H1 (cell line): ENCODE results near the gene ARHGAP32. TPM values are rescaled to one million over a fixed set of nuclear protein-coding genes. Genes with fewer than 3 reads are reported as not detected.

ENCODE experiments used
- CTCF ChIA-PET: fragments of 300-600 bp; sonication (Branson Sonifier 250); formaldehyde crosslinking; loops from one replicate; lab custom pipeline; 2021; ENCODE audit not compliant: partially characterized antibody; lab: Charles Lee
- POLR2A ChIA-PET: fragments of 300-600 bp; sonication (Branson Sonifier 250); formaldehyde crosslinking; loops from one replicate; lab custom pipeline; 2021; ENCODE audit warnings: inconsistent platforms; ENCODE audit not compliant: partially characterized antibody; lab: Charles Lee
- DNase-seq, 2 experiments: peaks; one replicate each; pipeline versions ENCODE4 v3.0.0 to v3.0.0-alpha.2; 2010 to 2022; ENCODE audit warnings: low spot score in 2 of 2, low read depth in 1 of 2, mixed read lengths in 1 of 2
- FAIRE-seq: peaks from 2 replicates; lab custom pipeline; 2011; peaks lifted over from hg19 to GRCh38; lab: Jason Lieb, UNC
- H2AFZ ChIP-seq: 2 replicates; pipeline ENCODE4 v1.8.1; 2012; ENCODE audit warnings: low read length, inconsistent platforms
- H2AK5ac ChIP-seq: 2 replicates; pipeline ENCODE4 v1.6.1; 2013; ENCODE audit warnings: low read depth, low read length
- H2BK120ac ChIP-seq: replicated peaks from 2 replicates; pipeline ENCODE3; 2013; ENCODE audit warnings: low read depth, low read length, inconsistent platforms
- H2BK12ac ChIP-seq: 2 replicates; pipeline ENCODE4 v1.6.1; 2013; ENCODE audit warnings: low read depth, low read length
- H2BK15ac ChIP-seq: 2 replicates; pipeline ENCODE4 v1.6.1; 2013; ENCODE audit warnings: low read length
- H2BK20ac ChIP-seq: 2 replicates; pipeline ENCODE4 v1.6.1; 2013; ENCODE audit warnings: low read length
- H2BK5ac ChIP-seq: 2 replicates; pipeline ENCODE4 v1.6.1; 2013; ENCODE audit warnings: low read depth, low read length
- H3K14ac ChIP-seq: 2 replicates; pipeline ENCODE4 v1.6.1; 2013; ENCODE audit warnings: inconsistent platforms; ENCODE audit not compliant: insufficient read length
- H3K18ac ChIP-seq: 2 replicates; pipeline ENCODE4 v1.6.1; 2013; ENCODE audit warnings: low read length; ENCODE audit errors: extremely low read depth
- H3K23ac ChIP-seq: 2 replicates; pipeline ENCODE4 v1.6.1; 2013; ENCODE audit warnings: inconsistent platforms; ENCODE audit not compliant: insufficient read length
- H3K23me2 ChIP-seq: 2 replicates; pipeline ENCODE4 v1.6.1; 2013; ENCODE audit warnings: low read depth, low read length
- H3K27ac ChIP-seq: 2 replicates; pipeline ENCODE4 v1.6.1; 2011; ENCODE audit warnings: low read depth, low read length, inconsistent platforms
- H3K27me3 ChIP-seq, 4 experiments: replicated peaks in 1 of 4; 1 replicate in 1 of 4; 2 replicates in 3 of 4; pipeline versions ENCODE4 v1.6.1 to v1.8.1; 2011 to 2013; ENCODE audit warnings: low read length in 3 of 4, mild to moderate bottlenecking in 3 of 4, inconsistent platforms in 2 of 4, mixed read lengths in 2 of 4, moderate library complexity in 1 of 4; ENCODE audit not compliant: control insufficient read depth in 3 of 4, insufficient read depth in 3 of 4; ENCODE audit errors: extremely low read depth in 1 of 4
- H3K36me3 ChIP-seq, 4 experiments: 2 replicates each; pipeline versions ENCODE4 v1.6.1 to v1.8.1; 2011 to 2013; ENCODE audit warnings: mild to moderate bottlenecking in 4 of 4, low read length in 3 of 4, moderate library complexity in 2 of 4, control low read depth in 1 of 4, inconsistent platforms in 1 of 4; ENCODE audit not compliant: insufficient read depth in 4 of 4, control insufficient read depth in 2 of 4
- H3K4ac ChIP-seq: replicated peaks from 2 replicates; pipeline ENCODE3; 2013; ENCODE audit warnings: low read length, low read depth, mixed read lengths, inconsistent platforms; ENCODE audit not compliant: insufficient read length
- H3K4me1 ChIP-seq, 4 experiments: replicated peaks in 1 of 4; 1 replicate in 1 of 4; 2 replicates in 3 of 4; pipeline versions ENCODE4 v1.6.1 to v1.8.1; 2011 to 2013; ENCODE audit warnings: low read length in 3 of 4, inconsistent platforms in 2 of 4, mixed read lengths in 1 of 4; ENCODE audit not compliant: insufficient read depth in 4 of 4, control insufficient read depth in 3 of 4
- H3K4me2 ChIP-seq, 2 experiments: 2 replicates each; pipeline versions ENCODE4 v1.6.1 to v1.8.1; 2011 to 2013; ENCODE audit warnings: low read depth in 2 of 2, low read length in 2 of 2, control low read depth in 1 of 2, inconsistent platforms in 1 of 2, mild to moderate bottlenecking in 1 of 2; ENCODE audit not compliant: insufficient read depth in 1 of 2
- H3K4me3 ChIP-seq, 4 experiments: fragments of 200-600, 300-600 bp in 1 of 4; sonication (generic), shearing (Covaris generic), sonication (Bioruptor Twin) in 1 of 4; 2 replicates each; pipeline versions ENCODE4 v1.5.1 to v1.8.1; 2011 to 2016; ENCODE audit warnings: low read length in 4 of 4, low read depth in 3 of 4, control low read depth in 2 of 4, inconsistent platforms in 2 of 4, mild to moderate bottlenecking in 2 of 4, mixed read lengths in 1 of 4, moderate library complexity in 1 of 4; ENCODE audit not compliant: insufficient read depth in 2 of 4; ENCODE audit errors: extremely low read depth in 1 of 4
- H3K56ac ChIP-seq: replicated peaks from 2 replicates; pipeline ENCODE3; 2013; ENCODE audit warnings: low read depth, mild to moderate bottlenecking, mixed read lengths, low read length, inconsistent platforms; ENCODE audit not compliant: insufficient read length
- H3K79me1 ChIP-seq: 2 replicates; pipeline ENCODE4 v1.6.1; 2013; ENCODE audit warnings: low read depth, low read length, control low read depth
- H3K79me2 ChIP-seq, 2 experiments: 2 replicates each; pipeline versions ENCODE4 v1.6.1 to v1.8.1; 2012 to 2013; ENCODE audit warnings: low read length in 2 of 2, mild to moderate bottlenecking in 2 of 2, inconsistent platforms in 1 of 2; ENCODE audit not compliant: insufficient read depth in 2 of 2, control insufficient read depth in 1 of 2
- H3K9ac ChIP-seq, 4 experiments: replicated peaks in 1 of 4; 1 replicate in 1 of 4; 2 replicates in 3 of 4; pipeline versions ENCODE4 v1.6.1 to v1.8.1; 2011 to 2013; ENCODE audit warnings: low read depth in 3 of 4, low read length in 3 of 4, control low read depth in 2 of 4, mild to moderate bottlenecking in 2 of 4, moderate library complexity in 2 of 4, inconsistent platforms in 1 of 4; ENCODE audit errors: extremely low read depth in 1 of 4
- H3K9me3 ChIP-seq, 2 experiments: 2 replicates each; pipeline versions ENCODE4 v1.6.1 to v1.8.1; 2012 to 2013; ENCODE audit warnings: mild to moderate bottlenecking in 2 of 2, moderate library complexity in 2 of 2, control low read depth in 1 of 2, inconsistent platforms in 1 of 2, low read depth in 1 of 2, low read length in 1 of 2, mixed read lengths in 1 of 2; ENCODE audit not compliant: insufficient read depth in 2 of 2
- H4K20me1 ChIP-seq, 2 experiments: replicated peaks in 1 of 2; 2 replicates each; pipeline versions ENCODE3 to v1.8.1; 2011 to 2013; ENCODE audit warnings: inconsistent platforms in 2 of 2, low read length in 2 of 2, mild to moderate bottlenecking in 1 of 2; ENCODE audit not compliant: insufficient read depth in 2 of 2, control insufficient read depth in 1 of 2
- H4K5ac ChIP-seq: 2 replicates; pipeline ENCODE4 v1.6.1; 2013; ENCODE audit warnings: low read length, low read depth, mixed read lengths, inconsistent platforms; ENCODE audit not compliant: insufficient read length
- H4K8ac ChIP-seq: 2 replicates; pipeline ENCODE4 v1.8.0; 2013; ENCODE audit warnings: mild to moderate bottlenecking, moderate library complexity, low read length, inconsistent platforms; ENCODE audit not compliant: insufficient read depth; ENCODE audit errors: extremely low read depth
- H4K91ac ChIP-seq: replicated peaks from 2 replicates; pipeline ENCODE3; 2013; ENCODE audit warnings: low read length, mixed read lengths, inconsistent platforms; ENCODE audit not compliant: insufficient read length
- CBX5 ChIP-seq: fragments of 300-800, 300-1000 bp; sonication (generic); IDR thresholded peaks from 2 replicates; pipeline ENCODE4 v1.7.1; 2016; ENCODE audit warnings: antibody characterized with exemption, low read length, low read depth
- E2F6 ChIP-seq: IDR thresholded peaks from 2 replicates; pipeline ENCODE4 v1.6.1; 2012; ENCODE audit warnings: inconsistent platforms
- EGR1 ChIP-seq: IDR thresholded peaks from 2 replicates; pipeline ENCODE4 v1.6.1; 2011; ENCODE audit warnings: low read depth, low read length, borderline replicate concordance
- MAFK ChIP-seq: IDR thresholded peaks from 2 replicates; pipeline ENCODE4 v1.6.1; 2012; ENCODE audit warnings: low read depth, mild to moderate bottlenecking, improper control_type of control experiment, low read length
- PHF8 ChIP-seq: fragments of 200-600 bp; sonication (generic); conservative IDR thresholded peaks from 2 replicates; pipeline ENCODE4 v1.7.1; 2012; ENCODE audit warnings: low read depth, mild to moderate bottlenecking, inconsistent platforms, low read length, moderate library complexity
- WGBS, 2 experiments: shearing (Covaris generic) in 1 of 2; methylation state at CpG; one replicate each; pipeline versions ENCODE4 v1.1.6 to v1.1.7; 2013 to 2015; ENCODE audit warnings: low lambda C conversion rate in 2 of 2, mixed read lengths in 2 of 2, inconsistent platforms in 1 of 2, low coverage in 1 of 2, missing lambda C conversion rate in 1 of 2; ENCODE audit not compliant: insufficient replicate concordance in 2 of 2, insufficient coverage in 1 of 2, insufficient read length in 1 of 2; ENCODE audit errors: extremely low coverage in 1 of 2, missing lambda C conversion rate in 1 of 2; 5-methylcytosine and 5-hydroxymethylcytosine counted together
- polyA plus RNA-seq, 7 experiments: library from polyadenylated mRNA; depleted of rRNA in 3 of 7; stranded (reverse) in 5 of 7; unstranded in 2 of 7; fragments of >200 nt in 5 of 7; fragments of 200-250 nt in 2 of 7; gene quantifications; 1 replicate in 5 of 7; 2 replicates in 1 of 7; 4 replicates in 1 of 7; pipeline versions ENCODE4 v1.2.1 to v1.2.3, GENCODE V29; 2011 to 2013; ENCODE audit warnings: missing spikeins in 2 of 7, mixed read lengths in 2 of 7
- total RNA-seq: library from RNA; stranded (reverse); fragmentation: NEBNext Ultra II Directional; extraction: Animal tissue kit (Norgen Biotek cat#: 25700); gene quantifications from 2 replicates; pipeline ENCODE4 v1.2.1, GENCODE V29; 2021

The ARHGAP32 gene
- total and polyA plus RNA-seq, 2 of the 8 experiments (the other 6 are each of a cell fraction or from before 2014, with no cell fraction given): 13.7 to 30.0 TPM

- H3K9me3 ChIP-seq: no peaks in the 10 kb centered on the region
- no peak overlapping the region for H3K27ac ChIP-seq
- no peaks in the 10 kb centered on the region for H3K23me2 ChIP-seq
- no peak overlapping the region for H3K18ac ChIP-seq
- H2BK12ac ChIP-seq: no peak overlapping the region
- no peak overlapping the region for H2BK5ac ChIP-seq
- no peaks in the 10 kb centered on the region for H3K36me3 ChIP-seq
- no peak overlapping the region for H3K23ac ChIP-seq
- POLR2A ChIA-PET: no interaction called here
- H2BK15ac ChIP-seq: no peak overlapping the region
- H4K20me1 ChIP-seq: no peaks in the 10 kb centered on the region
- no peak overlapping the region for H2AK5ac ChIP-seq
- H3K4me3 ChIP-seq: no peak overlapping the region
- TF ChIP-seq PHF8 (no peak), MAFK (peak; percentile 75), E2F6 (no peak), EGR1 (no peak), CBX5 (no peak)
- no peak overlapping the region for H3K56ac ChIP-seq
- H3K79me2 ChIP-seq: no peaks in the 10 kb centered on the region
- no peaks in the 10 kb centered on the region for H3K4me1 ChIP-seq
- no peak overlapping the region for H3K4ac ChIP-seq
- H2BK20ac ChIP-seq: no peak overlapping the region
- no peak overlapping the region for H2AFZ ChIP-seq
- H3K79me1 ChIP-seq: no peaks in the 10 kb centered on the region
- CTCF ChIA-PET: interaction anchor here (0.7 kb wide), 1 partner anchor 41 kb away, joined by 3 read pairs; no protein-coding TSS in a partner anchor
- peaks cover 0 to 2% (median 0%) of the 10 kb centered on the region in 4 experiments; a peak in 1 of 7 replicates for H3K27me3 ChIP-seq
- H2BK120ac ChIP-seq: no peak overlapping the region
- no peak overlapping the region for H3K9ac ChIP-seq
- H3K14ac ChIP-seq: no peak overlapping the region
- H4K91ac ChIP-seq: no peak overlapping the region
- H3K4me2 ChIP-seq: no peak overlapping the region
- H4K5ac ChIP-seq: no peak overlapping the region
- H4K8ac ChIP-seq: no peak overlapping the region
- 86% methylated on average over 5 of the region's 5 CpGs; no CpG with 5 or more reads in 1 of the 2 experiments for WGBS, 2 experiments
- DNase-seq (no peak), FAIRE-seq (no peak)
These were observed 147.0 kb downstream of the ARHGAP32 start for GRCh38 chr11:129045150-129045549.
